PFSK-1 (cell line): Measurements from ENCODE around the gene GHSR.

Experiments
- POLR2AphosphoS5 ChIP-seq: IDR thresholded peaks from 2 replicates; pipeline ENCODE4 v1.6.1; 2012; ENCODE audit warnings: low read depth, mild to moderate bottlenecking, control low read depth, low read length, moderate library complexity
- SIN3A ChIP-seq: IDR thresholded peaks from 2 replicates; pipeline ENCODE4 v1.6.1; 2012; ENCODE audit warnings: mild to moderate bottlenecking, low read length, moderate library complexity, borderline replicate concordance; ENCODE audit not compliant: insufficient read depth
- TAF1 ChIP-seq: IDR thresholded peaks from 2 replicates; pipeline ENCODE4 v1.6.1; 2012; ENCODE audit warnings: low read length, control low read depth, borderline replicate concordance; ENCODE audit not compliant: insufficient read depth
- TF ChIP-seq, protein P1 (sequence below), 2 experiments: IDR thresholded peaks; 2 replicates each; pipeline versions ENCODE4 v1.6.1 to v1.8.0; 2011 to 2012; ENCODE audit warnings: low read depth in 2 of 2, low read length in 2 of 2, control low read depth in 1 of 2, inconsistent platforms in 1 of 2, mild to moderate bottlenecking in 1 of 2, moderate library complexity in 1 of 2; ENCODE audit not compliant: insufficient read depth in 1 of 2

DNA sequence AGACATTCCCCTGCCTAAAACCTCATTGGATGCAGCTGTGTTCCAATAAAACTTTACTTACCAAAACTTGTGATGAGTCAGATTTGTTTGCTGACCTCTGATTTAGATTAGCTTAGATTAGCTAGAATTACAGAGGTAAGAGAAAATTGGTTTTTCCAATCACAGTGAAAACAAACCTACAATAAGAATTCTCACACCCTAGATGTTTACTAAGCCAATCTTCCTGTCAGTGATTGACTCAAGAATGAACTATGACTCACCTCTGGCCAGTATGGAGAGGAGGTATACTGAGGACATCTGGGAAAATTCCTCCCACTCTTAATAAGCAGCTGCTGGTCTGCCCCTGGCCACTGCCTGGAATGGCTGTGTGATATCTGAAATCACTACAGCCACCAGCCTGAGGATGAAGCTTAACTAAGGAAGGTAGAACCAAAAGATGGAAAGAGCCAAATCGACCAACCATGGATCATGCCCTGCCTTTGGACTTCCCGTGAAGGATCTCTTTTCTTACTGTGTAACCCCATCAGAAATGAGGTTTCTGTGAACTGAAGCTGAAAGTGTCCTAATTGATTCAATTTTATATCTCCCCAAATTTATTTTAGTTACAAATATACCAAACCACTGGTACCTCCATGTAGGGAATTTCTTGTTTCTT, 19.0 kb upstream of the GHSR start:
- TF ChIP-seq SIN3A (no peak), TAF1 (no peak), POLR2AphosphoS5 (no peak)
- TF ChIP-seq, protein P1, sequence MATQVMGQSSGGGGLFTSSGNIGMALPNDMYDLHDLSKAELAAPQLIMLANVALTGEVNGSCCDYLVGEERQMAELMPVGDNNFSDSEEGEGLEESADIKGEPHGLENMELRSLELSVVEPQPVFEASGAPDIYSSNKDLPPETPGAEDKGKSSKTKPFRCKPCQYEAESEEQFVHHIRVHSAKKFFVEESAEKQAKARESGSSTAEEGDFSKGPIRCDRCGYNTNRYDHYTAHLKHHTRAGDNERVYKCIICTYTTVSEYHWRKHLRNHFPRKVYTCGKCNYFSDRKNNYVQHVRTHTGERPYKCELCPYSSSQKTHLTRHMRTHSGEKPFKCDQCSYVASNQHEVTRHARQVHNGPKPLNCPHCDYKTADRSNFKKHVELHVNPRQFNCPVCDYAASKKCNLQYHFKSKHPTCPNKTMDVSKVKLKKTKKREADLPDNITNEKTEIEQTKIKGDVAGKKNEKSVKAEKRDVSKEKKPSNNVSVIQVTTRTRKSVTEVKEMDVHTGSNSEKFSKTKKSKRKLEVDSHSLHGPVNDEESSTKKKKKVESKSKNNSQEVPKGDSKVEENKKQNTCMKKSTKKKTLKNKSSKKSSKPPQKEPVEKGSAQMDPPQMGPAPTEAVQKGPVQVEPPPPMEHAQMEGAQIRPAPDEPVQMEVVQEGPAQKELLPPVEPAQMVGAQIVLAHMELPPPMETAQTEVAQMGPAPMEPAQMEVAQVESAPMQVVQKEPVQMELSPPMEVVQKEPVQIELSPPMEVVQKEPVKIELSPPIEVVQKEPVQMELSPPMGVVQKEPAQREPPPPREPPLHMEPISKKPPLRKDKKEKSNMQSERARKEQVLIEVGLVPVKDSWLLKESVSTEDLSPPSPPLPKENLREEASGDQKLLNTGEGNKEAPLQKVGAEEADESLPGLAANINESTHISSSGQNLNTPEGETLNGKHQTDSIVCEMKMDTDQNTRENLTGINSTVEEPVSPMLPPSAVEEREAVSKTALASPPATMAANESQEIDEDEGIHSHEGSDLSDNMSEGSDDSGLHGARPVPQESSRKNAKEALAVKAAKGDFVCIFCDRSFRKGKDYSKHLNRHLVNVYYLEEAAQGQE (IDR thresholded peaks at IDR 0.05; ENCODE audit: insufficient read depth in 1 of 2, low read depth in 2 of 2, low read length in 2 of 2), result no peak
